IPS-18a (cell line): ENCODE results near the gene TUBA4B.

Experiments used
- H3K27ac ChIP-seq: one replicate; pipeline ENCODE4 v1.5.1; 2013; ENCODE audit warnings: low read length
- H3K27me3 ChIP-seq: one replicate; pipeline ENCODE4 v1.6.1; 2013; ENCODE audit warnings: mild to moderate bottlenecking, low read length; ENCODE audit not compliant: control insufficient read depth, insufficient read depth
- H3K36me3 ChIP-seq: one replicate; pipeline ENCODE4 v1.6.1; 2013; ENCODE audit warnings: low read depth, low read length; ENCODE audit not compliant: control insufficient read depth
- H3K4me1 ChIP-seq: one replicate; pipeline ENCODE4 v1.6.1; 2013; ENCODE audit warnings: low read depth, low read length; ENCODE audit not compliant: control insufficient read depth
- H3K4me3 ChIP-seq: one replicate; pipeline ENCODE4 v1.5.1; 2013; ENCODE audit warnings: low read length
- H3K9ac ChIP-seq: one replicate; pipeline ENCODE4 v1.6.1; 2013; ENCODE audit warnings: mild to moderate bottlenecking, low read length, moderate library complexity
- H3K9me3 ChIP-seq: one replicate; pipeline ENCODE4 v1.6.1; 2013; ENCODE audit warnings: low read depth, low read length; ENCODE audit not compliant: control insufficient read depth

TUBA4B gene

DNA sequence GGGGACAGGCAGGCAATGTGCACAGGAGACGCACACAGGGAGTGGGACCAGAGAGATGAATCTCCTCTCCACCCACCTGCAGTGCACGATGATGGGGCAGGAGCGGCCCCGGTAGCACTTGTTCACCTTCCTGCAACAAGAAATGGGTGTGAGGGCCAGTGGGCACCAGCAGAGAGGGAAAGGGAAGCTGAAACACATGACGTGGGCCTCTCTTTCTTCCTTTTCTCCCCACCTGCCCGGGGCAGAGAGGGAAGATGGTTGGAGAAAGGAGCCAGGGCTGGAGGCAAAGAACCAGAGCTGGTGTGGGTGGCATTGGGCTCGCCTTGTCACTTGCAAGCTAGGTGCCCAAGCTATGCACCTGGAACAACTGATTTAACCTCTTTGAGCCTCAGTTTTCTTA is 38.4 kb downstream of the TUBA4B start:
- Histone ChIP-seq H3K27me3 (peaks cover 25% of the 10 kb centered on the region), H3K4me3 (no peak overlapping the region), H3K27ac (no peak overlapping the region), H3K9me3 (no peaks in the 10 kb centered on the region), H3K36me3 (no peaks in the 10 kb centered on the region), H3K4me1 (peaks cover 3% of the 10 kb centered on the region), H3K9ac (no peak overlapping the region)

DNA sequence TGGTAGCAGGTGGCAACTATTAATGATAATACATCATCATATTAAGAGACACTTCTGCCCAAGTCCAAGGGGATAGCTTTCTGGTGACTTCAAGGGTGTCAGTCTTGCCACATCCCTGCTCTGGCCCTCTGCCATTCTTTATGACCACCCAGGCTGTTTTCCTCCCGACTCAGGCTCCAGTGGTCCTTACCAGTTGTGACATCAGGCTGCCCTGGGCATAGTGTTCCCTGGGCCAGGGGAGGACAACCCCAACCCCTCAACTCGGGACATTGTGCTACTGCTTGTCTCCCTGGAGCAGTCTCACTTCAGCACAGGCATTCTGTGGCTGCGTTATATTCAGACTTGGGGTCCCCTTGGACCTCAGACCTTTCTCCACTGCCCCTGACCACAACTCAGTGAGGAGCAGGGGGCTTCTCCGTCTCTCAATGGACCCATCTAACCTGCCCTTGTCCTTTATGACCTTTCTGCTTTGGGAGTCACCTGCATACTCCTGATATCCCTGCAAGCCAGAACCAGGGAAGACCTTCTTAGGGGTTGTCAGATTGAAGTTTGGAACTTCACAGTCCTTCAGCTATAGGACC is 39.0 kb downstream of the TUBA4B start:
- peaks cover 3% of the 10 kb centered on the region for H3K4me1 ChIP-seq
- no peak overlapping the region for H3K9ac ChIP-seq
- H3K9me3 ChIP-seq, result no peaks in the 10 kb centered on the region
- no peak overlapping the region for H3K4me3 ChIP-seq
- peaks cover 26% of the 10 kb centered on the region for H3K27me3 ChIP-seq
- H3K36me3 ChIP-seq, result no peaks in the 10 kb centered on the region
- H3K27ac ChIP-seq, result no peak overlapping the region

DNA sequence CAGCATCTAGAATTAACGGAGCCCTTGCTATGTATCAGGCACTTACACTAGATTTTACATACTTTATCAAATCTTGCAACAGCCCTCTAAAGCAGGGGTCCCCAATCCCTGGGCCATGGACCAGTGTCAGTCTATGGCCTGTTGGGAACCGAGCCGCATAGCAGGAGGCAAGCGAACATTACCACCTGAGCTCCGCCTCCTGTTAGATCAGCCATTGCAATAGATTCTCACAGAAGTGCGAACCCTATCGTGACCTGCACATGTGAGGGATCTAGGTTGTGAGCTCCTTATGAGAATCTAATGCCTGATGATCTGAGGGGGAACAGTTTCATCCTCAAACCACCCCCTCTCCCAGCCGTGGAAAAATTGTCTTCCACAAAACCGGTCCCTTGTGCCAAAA is 39.6 kb downstream of the TUBA4B start:
- H3K4me3 ChIP-seq, result no peak overlapping the region
- no peaks in the 10 kb centered on the region for H3K36me3 ChIP-seq
- H3K4me1 ChIP-seq, result peaks cover 3% of the 10 kb centered on the region
- H3K27me3 ChIP-seq, result peaks cover 26% of the 10 kb centered on the region
- H3K9me3 ChIP-seq, result no peaks in the 10 kb centered on the region
- no peak overlapping the region for H3K27ac ChIP-seq
- H3K9ac ChIP-seq, result no peak overlapping the region

DNA sequence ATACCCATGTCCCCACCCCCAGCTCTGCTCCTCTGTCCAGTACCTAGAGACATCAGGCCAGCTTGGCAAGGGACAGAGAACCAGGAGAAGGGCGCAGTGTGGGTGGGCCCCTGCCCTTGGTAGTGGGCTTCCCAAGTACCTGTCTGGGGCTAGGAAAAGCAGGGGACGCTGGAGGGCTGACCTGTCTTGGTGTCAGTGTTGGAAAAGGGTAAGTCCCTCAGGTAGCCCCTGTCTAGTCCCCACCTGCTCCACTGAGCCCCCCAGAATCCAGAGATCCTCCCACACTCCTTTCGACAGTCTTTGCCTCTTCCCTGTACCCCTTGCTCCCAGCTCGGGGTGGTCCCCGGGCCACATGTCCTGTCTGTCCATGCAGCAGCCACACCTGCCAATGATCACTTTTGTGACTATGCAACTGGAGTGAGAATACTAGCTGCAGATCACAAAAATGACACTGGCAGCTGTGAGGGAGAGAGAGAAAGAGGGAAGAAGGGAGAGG is 40.7 kb downstream of the TUBA4B start:
- Histone ChIP-seq H3K4me1 (peaks cover 3% of the 10 kb centered on the region), H3K27ac (no peak overlapping the region), H3K27me3 (peaks cover 27% of the 10 kb centered on the region), H3K4me3 (peak overlapping the region; percentile 79), H3K36me3 (no peaks in the 10 kb centered on the region), H3K9me3 (no peaks in the 10 kb centered on the region), H3K9ac (no peak overlapping the region)

DNA sequence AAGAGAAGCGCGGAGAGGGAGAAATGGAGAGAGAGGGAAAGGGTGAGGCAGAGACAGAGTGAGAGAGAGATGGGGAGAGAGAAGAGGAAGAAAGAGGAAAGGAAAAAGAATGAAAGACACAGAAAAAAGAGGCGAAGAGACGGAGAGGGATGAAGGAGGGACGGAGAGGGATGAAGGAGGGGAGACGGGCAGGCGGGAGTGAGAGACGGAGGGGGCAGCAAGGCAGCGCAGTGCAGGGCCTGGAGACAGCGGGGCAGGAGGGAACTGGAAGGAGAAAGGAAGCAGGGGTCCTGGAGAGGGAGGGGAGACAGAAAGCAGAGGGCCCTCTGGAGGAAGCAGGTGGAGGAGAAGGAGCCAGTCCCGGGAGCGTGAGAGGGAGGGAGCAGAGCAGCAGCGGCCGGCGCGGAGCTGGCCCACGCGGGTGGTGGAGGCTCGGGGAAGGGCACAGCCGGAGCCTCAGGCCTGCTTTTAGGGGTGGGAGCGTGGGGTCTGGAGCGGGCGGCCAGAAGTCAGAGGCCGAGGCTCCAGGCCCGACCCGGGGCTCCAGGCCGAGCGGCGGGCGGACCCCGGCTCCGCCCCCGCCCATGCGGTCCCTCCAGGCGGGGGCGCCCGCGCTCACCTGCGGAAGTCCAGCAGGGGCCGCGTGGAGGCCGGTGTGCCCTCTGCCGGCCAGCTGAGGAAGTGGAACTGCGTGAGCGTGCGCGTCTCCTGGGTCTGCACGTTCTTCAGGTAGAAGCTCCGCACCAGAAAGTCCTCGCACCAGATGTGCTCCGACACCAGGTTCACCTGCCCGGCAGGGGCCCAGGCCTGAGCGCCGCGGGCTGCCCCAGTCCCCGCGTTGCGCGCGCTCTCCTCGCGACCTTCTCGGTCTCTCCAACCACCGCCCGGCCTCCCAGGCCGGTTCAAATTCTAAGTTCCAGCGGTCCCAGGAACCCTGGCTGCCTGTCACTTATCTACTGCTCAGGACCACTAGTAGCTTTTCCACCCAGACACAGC is 41.6 kb downstream of the TUBA4B start:
- Histone ChIP-seq H3K27ac (no peak overlapping the region), H3K36me3 (no peaks in the 10 kb centered on the region), H3K9ac (peak overlapping the region; percentile 71), H3K4me3 (peak overlapping the region; percentile 79), H3K9me3 (no peaks in the 10 kb centered on the region), H3K27me3 (peaks cover 36% of the 10 kb centered on the region), H3K4me1 (peaks cover 7% of the 10 kb centered on the region)

DNA sequence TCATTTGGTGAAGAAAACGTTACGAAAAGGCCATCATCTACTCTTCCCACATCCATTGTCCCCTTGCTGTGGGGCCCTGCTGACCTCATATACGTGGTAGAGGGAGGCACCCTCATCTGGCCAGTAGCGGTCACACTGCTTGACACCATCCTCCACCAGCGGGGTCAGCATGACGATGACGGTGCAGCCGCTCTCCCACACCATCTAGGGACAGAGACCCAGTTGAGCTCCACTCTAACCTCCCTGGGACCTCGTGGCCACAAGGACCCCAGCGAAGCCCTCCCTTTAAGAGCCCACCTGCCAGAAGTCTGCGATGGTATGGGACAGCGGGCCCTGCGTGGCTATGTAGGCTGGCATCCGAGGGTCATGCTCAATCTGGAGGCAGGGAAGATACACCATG is 43.1 kb downstream of the TUBA4B start:
- peaks cover 7% of the 10 kb centered on the region for H3K4me1 ChIP-seq
- H3K27ac ChIP-seq, result no peak overlapping the region
- no peaks in the 10 kb centered on the region for H3K36me3 ChIP-seq
- H3K4me3 ChIP-seq, result no peak overlapping the region
- H3K27me3 ChIP-seq, result peaks cover 46% of the 10 kb centered on the region
- no peaks in the 10 kb centered on the region for H3K9me3 ChIP-seq
- H3K9ac ChIP-seq, result no peak overlapping the region

DNA sequence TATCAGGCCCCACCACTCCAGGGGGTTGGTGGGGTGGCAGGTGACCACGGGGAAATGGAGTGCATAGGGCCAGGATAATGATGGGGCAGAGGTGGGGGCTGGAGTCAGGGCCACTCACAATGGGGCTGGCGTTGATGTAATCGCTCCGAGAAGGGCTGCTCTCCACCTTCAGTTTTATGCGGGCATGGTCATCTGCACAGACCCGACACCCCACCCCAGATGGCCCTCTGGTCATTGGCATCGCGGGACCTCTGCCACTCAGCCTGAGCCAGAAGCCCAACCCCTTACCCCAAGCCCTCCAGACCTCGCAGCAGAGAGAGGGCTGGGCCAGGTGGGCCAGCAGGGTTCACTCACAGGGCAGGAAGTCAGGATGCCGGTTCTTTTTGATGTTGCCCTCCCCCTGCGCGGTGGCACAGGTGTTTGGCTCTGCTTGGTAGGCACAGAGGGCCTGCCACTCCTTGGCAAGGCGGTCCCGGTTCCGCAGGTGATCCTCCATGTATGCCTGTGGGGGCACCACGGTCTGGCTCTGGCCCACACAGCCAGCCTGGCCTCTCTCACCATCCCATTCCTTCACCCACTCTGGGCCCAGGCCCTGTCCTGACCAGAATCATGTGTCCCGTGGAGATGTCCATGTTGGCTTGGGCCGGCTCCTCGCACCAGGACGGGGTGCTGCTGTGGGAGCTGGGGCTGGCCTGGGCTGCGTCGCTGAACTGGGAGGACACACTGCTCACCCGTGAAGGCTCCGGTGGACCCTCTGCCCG is 43.8 kb downstream of the TUBA4B start:
- Histone ChIP-seq H3K36me3 (no peaks in the 10 kb centered on the region), H3K27ac (no peak overlapping the region), H3K9me3 (no peaks in the 10 kb centered on the region), H3K9ac (no peak overlapping the region), H3K4me1 (peaks cover 7% of the 10 kb centered on the region), H3K4me3 (no peak overlapping the region), H3K27me3 (peaks cover 46% of the 10 kb centered on the region)

DNA sequence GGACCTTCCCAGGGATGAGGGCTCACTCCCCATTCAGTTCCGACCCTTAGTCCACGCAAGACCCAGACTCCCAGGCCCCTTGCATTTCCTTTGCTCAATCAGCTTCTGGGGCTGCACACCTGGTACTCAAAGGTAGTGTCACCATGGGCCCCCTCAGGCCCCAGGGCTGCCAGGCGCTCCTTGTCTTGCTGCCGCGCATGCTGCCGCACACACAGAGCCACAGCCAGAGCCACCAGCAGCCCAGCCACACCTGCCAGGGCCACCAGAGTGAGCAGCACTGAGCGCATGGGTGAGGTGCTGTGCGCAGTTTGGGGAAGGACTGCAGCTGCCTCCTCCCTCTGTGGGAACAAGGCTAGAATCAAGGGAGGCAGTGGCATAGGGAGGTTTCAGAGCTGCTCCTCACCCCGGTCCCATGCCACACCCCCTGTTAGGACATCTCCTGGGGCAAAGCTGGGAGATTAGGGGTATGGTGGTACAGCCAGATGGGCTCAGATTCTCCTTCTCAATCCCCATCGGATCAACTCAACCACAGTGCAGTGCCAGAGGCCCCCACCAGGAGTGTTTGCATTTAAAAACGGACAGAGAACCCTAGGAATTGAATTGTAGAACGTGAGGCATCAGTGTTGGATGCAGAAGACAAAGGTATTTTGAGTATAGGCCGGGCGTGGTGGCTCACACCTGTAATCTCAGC is 44.9 kb downstream of the TUBA4B start:
- H3K27me3 ChIP-seq, result peaks cover 46% of the 10 kb centered on the region
- no peaks in the 10 kb centered on the region for H3K36me3 ChIP-seq
- no peak overlapping the region for H3K27ac ChIP-seq
- no peak overlapping the region for H3K4me3 ChIP-seq
- peaks cover 7% of the 10 kb centered on the region for H3K4me1 ChIP-seq
- no peaks in the 10 kb centered on the region for H3K9me3 ChIP-seq
- H3K9ac ChIP-seq, result no peak overlapping the region

DNA sequence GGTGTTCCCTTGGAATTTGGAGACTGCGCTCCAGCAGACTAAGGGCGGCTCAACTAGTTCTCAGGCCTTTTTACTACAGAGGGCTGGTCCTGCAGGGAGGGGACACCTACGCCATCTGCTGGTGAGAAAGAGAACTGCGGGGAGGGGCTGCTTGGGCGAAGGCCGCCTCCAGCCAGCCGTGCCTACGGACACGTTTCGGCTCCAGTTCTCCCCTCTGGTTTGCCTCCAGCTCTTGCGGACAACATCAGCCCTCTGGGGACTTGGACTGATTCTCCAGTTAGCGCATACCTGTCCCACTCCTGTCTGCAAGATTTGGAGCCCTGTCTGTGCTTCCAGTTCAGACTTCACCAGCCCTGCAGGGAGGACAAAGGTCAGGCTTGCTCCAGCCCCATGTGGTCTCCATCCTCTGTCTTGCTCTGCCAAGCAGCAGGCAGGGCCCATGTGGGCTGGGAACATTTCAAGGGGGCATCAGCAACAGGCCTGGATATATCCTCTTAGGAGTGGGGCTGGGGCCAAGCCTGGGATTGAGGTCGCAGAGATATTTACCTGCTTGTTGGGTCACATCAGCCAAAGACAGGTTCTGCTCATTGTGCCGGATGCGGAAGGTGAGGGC is 45.8 kb downstream of the TUBA4B start:
- peak overlapping the region; percentile 23 for H3K4me3 ChIP-seq
- H3K27me3 ChIP-seq, result peaks cover 43% of the 10 kb centered on the region
- H3K9ac ChIP-seq, result no peak overlapping the region

DNA sequence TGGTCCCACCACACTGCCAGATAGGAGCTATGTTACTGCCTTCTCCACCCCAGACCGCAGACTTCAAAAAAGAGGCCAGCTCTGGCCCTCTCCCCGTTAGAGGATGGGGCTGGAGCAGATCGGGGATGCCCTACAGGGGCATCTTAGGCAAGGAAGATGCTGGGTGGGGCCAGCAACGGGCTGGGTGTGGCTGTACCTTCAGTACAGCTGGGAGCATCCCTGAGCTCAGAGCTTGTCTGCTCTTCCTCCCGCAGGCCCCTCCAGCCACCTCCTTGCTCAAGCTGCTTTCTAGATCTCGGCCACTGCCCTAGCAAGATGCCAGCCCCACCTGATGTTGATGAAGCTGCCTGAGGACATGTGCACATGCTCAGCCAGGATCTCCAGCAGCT is 46.3 kb downstream of the TUBA4B start:
- Histone ChIP-seq H3K27me3 (peaks cover 41% of the 10 kb centered on the region), H3K9ac (no peak overlapping the region), H3K4me1 (peaks cover 4% of the 10 kb centered on the region), H3K36me3 (no peaks in the 10 kb centered on the region), H3K9me3 (no peaks in the 10 kb centered on the region), H3K4me3 (no peak overlapping the region), H3K27ac (no peak overlapping the region)

More for the DNA sequence above, 45.8 kb downstream of the TUBA4B start:
- Histone ChIP-seq H3K9me3 (no peaks in the 10 kb centered on the region), H3K36me3 (no peaks in the 10 kb centered on the region), H3K4me1 (peaks cover 7% of the 10 kb centered on the region), H3K27ac (no peak overlapping the region)
